Right renal pelvis (tissue), 4 donors: ENCODE measurements around the gene ADIPOR2. TPM values are rescaled to one million over a fixed set of nuclear protein-coding genes. Genes with fewer than 3 reads are reported as not detected.
"Not testable (repeated sequence)": the region's sequence is repeated elsewhere in the genome, so short reads cannot be mapped to it uniquely, and the experiment has no call there.

ENCODE experiments used
- DNase-seq, 4 donors: peaks; one replicate each; pipeline ENCODE4 v3.0.0-alpha.2; 2013; ENCODE audit warnings: low read depth in 4 of 4, low spot score in 3 of 4, missing footprints in 1 of 4
- polyA plus RNA-seq, 4 donors: library from polyadenylated mRNA; unstranded; fragments of 120-200 nt; gene quantifications; one replicate each; pipeline ENCODE4 v1.2.1, GENCODE V29; 2013; ENCODE audit not compliant: insufficient read length in 4 of 4

ADIPOR2 gene
- polyA plus RNA-seq, 4 donors = 46.1 to 52.6 (median 51.2) TPM

- no peak for DNase-seq
Measured at GRCh38 chr12:1809591-1810190, 118.8 kb downstream of the ADIPOR2 start.

- no peak for DNase-seq
Measured at GRCh38 chr12:1810201-1810930, 119.5 kb downstream of the ADIPOR2 start.

- no peak for DNase-seq
Measured at GRCh38 chr12:1810931-1811280, 120.0 kb downstream of the ADIPOR2 start.

- DNase-seq = no peak
Measured at GRCh38 chr12:1811281-1811947, 120.5 kb downstream of the ADIPOR2 start.

- no peak for DNase-seq
Measured at GRCh38 chr12:1811948-1812291, 121.0 kb downstream of the ADIPOR2 start.

DNA sequence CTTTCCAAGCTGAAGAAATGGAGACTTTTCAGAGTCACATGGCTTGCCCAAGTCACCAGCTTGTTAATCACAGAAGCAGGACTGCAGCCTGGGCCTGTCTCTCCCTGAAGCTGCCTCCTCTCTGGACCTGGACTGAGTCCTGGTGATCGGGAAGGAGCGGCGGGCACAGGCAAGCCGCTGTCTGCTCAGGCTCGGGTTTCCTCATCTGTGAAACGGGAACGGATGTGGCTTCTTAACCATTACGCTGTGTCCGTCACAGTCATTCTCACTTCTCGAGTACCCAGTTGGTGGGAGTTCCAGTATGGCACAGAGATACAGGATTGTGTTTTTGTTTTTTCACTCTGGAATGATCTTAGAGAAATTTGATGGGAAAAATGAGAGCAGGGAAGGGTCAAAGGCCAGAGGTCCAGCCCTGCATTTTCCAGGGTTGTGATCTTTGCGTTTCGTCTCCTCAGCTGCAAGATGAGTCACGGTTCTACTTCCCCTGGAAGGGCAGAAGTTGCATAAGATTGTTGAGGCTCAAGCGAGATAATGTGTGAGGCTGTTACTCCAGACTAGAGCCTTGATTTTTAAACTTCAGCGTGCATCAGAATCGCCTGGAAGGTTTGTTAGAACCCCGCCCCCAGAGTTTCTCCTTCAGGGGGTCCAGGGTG, 121.9 kb downstream of the ADIPOR2 start:
- DNase-seq = no peak

DNA sequence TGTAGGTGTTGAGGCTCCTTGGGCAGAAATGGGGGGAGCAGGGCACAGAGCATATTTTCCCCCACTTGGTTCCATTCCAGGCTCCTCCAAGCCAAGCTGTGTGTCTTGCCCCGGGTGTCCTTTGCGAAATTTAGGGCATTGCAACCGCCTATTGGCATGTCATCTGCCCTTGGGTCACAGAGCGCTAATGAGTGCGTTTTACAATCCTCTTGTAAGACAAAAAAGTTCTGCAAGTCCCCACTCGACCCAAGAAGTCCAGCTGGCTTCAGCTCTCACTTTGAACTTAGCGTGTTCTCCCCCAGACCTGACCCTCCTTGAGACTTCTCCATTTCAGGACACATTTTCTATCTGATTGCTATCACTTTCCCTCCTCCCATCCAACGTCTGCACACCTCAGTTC, 123.4 kb downstream of the ADIPOR2 start:
- DNase-seq = no peak

GRCh38 chr12:1815108-1815507, 124.2 kb downstream of the ADIPOR2 start:
- DNase-seq = no peak

DNA sequence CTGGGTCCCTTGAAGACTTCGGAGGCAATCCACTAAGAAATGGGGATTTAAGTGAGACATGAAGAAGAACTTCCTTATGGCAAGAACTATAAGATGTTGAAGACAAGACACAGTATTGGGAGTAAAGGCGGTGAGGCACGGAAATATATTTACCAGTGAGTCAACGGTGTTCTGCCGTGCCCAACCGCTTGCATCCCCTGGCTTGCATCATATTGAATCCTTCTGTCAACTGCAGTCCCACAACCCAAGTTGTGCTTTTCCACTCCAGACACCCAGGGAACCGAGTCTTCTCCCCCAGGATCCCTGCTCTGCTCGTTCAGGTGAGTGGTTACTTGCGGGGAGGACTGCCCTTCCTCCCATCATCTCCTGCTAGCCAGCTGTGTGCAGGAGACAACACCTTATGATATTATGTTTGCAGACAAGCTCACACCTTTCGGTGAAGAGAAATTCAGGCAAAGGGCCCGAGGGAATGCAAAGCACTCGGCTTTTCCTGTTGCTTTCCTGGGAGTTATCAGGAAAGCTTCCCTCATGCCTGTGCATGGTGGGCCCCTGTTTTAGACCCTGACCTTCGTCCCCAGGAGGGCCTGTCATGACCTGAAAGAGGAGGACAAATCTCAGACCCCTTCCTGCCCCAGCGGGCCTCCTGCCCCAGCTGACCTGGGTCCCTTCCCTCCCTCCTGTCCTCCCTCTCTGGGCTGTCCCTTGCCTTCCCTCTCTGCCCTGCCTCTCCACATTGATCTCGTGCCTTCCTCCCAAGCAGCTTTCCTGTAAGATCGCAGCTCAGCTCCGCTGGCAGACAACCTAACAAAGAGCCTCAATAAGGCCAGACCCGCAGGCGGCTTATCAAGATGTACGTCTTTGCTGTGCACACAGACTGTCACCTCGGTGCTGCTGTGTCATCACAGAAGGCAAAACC, 125.2 kb downstream of the ADIPOR2 start:
- no peak for DNase-seq

GRCh38 chr12:1816730-1817348, 126.0 kb downstream of the ADIPOR2 start:
- DNase-seq = no peak

- DNase-seq = not testable (repeated sequence)
Measured at GRCh38 chr12:1817928-1818327, 127.1 kb downstream of the ADIPOR2 start.

DNA sequence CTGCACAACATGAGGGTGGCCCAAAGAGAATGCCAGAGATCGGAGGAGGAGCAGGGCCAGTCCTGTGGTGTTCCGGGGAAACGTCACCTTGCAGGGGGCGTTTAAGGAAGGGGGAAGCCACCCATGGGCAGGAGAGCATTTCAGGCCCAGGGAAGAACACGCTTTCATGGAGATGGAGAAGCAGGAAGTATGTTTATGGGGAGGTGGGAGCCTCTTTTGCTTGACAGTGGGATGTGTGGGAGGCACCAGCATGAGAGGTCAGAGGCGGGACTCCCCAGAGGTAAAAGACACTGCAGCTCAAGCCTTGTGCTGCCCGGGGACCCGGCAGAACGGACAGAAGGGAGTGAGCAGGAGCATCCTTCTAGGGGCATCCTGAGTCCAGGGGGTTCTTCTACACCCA, 128.2 kb downstream of the ADIPOR2 start:
- DNase-seq = no peak

GRCh38 chr12:1819571-1819970, 128.7 kb downstream of the ADIPOR2 start:
- DNase-seq = no peak

DNA sequence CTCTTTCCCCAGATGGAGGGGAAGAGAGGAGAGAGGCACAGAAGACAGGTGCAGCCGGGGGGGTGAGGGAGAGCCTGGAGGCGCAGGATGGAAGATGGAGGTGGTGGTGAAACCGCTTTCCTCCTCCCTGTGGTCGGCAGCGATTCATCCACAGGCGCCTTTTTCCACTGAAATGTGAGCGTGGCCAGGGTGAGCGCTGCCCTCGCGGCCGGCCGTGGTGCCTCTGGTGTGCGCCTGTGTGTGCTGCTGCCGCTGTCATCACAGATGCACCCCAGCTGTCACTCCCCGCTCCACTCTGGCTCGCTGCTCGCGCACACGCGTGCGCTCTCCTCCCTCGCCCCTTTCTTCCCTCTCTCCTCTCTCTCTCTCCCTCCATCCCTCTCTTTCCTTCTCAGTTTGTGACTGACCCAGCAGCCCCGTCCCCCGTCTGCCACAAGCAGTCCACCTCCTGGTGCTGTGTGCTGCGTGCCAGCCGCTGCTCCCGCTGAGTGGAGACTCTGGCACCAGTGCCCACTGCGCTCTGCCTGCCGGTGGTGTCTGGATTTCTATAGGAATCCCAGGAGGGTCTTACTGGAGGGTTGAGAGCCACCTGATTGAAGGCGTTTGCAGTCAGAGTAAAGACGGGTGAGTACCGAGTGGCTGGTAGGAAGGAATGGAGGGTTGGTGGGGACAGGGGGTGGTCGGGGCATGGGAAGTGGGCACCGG, 129.5 kb downstream of the ADIPOR2 start, which contains the start of gene LRTM2:
LRTM2 (plus strand) TSS at position 375 of the 705 bp plus-strand sequence. CDS start 7,584 bp downstream, outside the sequence.
- DNase-seq = no peak

- no peak for DNase-seq
Measured at GRCh38 chr12:1820896-1821291, 130.0 kb downstream of the ADIPOR2 start.

DNA sequence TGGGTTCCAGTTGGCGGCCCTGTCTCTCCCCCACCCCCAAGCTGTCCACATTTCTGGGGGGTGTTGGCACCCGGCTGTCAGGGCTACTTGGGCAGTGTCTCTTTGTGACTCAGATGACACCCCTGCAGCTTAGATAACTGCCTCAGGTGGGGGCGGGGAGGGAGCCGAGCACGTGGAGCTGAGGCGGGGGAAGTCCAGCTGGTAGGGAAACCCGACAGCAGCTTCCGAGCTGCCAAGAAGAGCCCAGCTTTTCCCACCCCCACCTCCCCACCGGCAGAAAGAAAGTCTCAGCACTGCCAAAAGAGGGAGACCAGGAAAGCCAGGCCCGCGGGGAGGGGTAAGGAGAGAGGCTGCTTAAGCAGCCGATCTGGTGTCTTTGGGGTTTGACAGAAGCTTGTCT, 130.9 kb downstream of the ADIPOR2 start:
- no peak for DNase-seq

DNA sequence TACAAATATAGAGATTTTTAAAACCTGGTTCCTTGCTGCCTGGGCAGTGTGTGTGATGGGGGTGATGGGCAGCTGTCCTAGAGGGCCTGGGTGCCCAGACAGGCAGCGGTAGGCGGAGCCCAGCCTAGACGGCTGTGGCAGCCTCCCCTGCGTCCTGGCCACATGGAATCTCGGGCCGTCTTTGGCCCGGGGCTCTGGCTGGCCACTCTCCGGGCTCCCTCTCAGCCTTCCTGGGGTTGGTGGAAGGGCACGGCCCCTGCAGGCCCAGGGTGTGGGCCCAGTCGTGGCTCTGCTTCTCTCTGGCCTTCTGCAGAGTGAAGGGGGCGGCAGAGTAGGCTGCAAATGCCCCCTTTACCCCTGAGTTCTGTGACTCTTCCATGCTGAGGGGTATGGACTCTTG, 131.8 kb downstream of the ADIPOR2 start:
- DNase-seq = no peak

DNA sequence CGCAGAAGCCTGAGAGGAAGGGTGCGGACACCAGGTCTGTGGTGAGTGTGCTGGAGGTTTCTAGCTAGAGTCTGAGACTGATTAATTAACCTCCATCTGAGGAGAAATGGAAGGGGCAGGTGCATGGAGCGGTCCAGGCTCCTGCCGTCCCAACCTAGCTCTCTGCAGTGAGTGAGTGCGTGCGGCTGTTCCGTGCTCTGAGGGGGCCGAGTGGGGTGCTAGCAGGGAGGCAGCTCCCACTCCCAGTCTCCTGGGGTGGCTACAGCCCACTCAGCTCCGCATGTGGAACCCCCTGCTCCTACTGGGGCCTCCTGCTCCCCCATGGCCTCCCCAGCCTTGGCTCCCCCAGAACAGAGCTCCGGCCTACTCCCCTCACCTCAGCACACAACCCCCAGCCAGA, 132.4 kb downstream of the ADIPOR2 start:
- DNase-seq = no peak

DNA sequence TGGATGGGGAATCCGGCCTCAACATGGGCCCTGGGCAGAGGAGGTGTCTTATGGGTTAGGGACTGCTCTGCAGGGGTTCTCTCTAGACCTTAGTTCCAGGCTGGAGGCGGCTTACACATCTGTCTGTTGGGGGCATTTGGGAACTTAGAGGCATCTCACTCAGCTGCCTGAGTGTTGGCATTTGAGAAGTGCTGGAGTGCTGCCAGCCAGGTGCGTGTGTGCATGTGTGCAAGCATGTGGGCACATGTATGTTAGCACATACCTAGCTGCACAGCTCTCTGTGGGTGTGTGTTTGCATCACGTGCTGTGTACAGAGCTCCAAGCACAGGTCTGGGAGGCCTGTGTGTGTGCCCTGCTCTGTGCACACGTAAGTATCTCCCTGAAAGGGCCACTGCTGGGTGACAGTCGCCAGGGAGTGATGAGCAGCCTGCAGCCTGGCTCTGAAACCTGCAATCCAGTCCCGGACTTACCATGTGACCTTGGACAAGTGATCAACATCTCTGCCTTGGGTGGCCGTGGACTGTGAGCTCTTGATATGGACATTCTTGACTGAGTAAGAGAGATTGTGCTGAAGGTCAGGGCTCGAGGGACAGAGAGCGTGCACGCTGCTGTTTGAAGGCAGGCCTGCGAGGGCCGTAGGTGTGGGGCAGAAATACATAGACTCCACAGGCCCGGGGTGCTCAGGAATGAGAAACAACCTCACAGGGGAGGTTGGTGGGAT, 134.7 kb downstream of the ADIPOR2 start:
- DNase-seq = no peak
